ENCODE results near the gene ARHGEF39.

The ARHGEF39 gene

DNA sequence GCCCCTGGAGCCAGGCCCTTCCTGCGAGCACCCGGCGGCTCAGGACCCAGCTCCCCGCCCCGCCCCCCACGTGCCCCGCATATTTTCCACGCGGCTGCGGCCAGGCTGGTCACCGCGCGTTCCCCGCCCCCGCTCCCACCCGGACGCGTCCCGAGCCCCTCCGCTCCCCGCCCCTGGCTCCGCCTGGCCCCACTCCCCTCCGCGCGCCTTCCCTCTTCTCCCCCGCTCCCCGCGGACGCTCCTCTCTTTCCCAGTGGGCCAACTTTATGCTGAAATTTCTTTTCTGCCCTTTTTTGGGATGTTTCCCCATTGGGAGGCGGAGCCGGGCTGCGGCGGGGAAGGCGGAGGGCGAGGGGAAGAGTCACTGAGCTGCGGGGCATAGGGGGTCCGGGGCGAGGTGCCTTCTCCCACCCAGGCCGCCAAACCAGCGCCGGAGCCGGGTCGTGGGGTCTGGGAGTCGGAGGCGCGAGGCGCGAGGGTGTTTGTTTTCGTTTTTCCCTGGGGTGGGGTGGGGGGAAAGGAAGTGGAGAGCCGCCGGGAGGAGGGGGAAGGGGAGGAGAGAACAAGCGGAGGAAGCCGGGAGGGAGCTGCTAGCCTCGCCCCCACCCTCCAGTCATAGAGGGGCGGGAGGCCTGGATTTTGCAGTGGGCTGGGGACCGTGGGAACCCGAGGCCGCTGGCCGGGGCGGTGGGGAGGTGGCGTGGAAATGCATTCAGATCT, 25.8 kb upstream of the ARHGEF39 start:
- DNase-seq, result no peak

DNA sequence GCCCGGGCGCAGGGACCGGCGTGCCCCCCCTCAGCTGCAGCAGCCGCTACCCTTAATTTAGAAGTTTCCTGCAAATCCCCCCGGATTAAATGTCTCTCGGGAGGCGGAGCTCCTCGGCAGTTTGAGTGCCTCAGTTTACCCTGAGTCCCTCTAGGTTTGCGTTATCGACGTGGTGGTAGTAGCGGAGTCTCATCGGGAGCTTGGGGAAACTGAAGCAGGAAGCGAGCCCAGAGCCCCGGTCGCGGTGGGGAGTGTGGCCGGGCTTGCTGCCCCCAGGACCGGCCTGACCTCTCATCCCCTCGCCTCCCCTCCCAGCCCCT, 25.3 kb upstream of the ARHGEF39 start:
- no peak for DNase-seq

DNA sequence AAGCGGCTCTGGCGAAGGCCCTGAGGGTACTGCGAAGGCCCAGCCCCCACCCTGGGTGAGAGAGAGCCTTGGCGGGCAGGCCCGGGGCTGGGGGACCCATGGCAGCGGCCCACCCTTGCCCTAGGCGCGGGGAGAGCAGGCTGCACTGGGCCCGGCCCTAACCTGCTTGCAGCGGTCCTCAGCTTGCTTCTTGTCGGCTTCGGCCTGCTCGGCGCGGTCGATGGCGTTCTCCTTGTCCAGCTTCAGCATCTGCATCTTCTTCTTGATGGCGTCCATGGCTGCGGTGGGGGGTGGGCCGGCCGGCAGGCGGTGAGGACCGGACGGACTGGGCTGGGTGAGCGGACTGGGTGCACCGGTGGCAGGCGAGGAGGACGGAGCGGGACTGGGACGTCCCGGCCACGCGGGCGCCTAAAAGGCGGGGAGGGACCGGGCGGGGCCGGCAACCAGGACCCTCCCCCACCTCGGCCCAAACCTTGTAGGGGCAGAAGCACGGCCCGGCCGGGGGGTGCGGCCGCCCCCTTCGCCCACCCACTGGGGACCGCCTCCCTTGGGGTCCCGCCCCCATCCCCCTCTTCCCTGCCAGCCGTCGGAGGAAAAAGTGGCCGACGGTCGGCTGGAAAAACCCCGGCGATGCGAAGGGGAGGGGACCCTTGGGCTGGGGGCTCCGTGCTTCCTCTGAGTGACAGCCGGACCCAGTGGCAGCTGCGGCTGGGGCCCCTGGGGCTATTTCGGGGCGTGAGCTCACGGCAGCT, 24.7 kb upstream of the ARHGEF39 start, which contains the start of gene TPM2:
TSS of gene TPM2 (minus strand) at position 384 of the 752 bp plus-strand sequence. CDS start at position 276, 108 bp downstream.
- DNase-seq, result no peak

DNA sequence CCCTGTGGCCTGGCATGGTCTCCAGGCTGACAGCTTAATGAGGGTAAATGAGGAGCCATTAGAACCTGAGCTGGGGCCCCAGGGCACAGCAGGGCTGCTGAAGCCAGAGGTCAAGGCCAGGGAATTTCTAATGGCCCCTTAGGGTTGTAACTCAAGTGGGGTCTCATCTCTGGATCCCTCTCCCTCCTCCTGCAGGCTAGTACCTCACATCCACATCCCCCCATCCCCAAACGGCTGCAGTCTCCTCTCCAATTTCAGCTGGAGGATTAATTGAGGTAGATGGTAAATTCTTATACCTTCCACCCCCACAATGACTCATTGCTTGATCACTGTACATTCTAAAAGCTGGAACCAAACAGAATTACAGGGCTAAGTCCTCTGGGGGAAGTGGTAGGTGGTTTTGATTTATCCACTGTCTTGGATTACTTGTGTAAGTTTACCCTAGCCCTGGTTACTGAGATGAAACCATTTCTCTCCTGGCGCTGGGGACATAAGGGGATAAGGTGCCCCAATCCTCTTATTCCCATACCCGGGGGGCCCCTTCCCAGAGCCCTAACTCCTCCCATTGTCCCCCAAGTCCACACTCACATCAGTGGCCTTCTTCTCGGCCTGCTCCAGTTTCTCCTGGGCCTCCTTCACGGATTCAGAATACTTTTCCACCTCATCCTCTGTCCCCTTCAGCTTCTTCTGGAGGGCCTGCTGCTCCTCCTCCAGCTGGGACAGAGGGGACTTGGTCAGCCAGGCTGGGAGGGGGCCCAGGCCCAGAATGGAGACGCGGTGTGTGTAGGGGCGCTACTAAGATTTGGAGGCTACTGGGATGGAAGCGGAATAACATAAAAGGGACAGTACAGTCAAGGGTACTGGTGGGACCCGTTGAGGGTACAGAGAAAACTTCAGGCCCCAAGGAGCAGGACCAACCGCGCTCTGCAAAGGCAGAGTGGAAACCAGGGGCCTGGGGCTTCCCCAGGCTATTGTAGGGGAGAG, 23.9 kb upstream of the ARHGEF39 start:
- DNase-seq, result no peak

DNA sequence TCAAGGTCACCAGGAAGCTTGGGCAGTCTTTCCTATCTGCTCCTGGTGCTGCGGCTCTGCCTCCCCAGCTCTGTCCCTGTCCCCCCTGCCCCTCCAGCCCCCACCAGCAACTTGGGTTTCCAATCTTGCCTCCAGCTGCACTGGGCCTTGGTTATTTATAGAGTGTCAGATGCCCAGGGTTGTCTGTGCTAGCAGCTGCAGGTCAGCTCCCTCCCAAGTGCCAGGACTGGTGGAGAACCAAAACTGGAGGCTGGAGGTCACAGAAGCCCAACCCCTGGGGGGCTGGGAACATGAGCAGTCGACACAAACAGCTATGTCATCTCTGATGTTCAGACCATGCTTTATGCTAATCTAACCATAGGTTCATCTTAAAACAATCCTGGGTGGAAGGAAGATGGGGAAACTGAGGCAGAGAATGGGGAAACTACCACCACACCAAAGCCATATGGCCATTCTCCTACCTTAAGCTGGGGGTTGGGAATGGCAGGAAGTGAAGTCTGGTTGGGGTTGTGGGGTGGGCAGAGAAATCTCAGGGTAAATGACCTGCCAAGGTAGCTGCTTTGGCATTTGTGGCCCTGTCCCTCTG, 23.1 kb upstream of the ARHGEF39 start:
- no peak for DNase-seq

DNA sequence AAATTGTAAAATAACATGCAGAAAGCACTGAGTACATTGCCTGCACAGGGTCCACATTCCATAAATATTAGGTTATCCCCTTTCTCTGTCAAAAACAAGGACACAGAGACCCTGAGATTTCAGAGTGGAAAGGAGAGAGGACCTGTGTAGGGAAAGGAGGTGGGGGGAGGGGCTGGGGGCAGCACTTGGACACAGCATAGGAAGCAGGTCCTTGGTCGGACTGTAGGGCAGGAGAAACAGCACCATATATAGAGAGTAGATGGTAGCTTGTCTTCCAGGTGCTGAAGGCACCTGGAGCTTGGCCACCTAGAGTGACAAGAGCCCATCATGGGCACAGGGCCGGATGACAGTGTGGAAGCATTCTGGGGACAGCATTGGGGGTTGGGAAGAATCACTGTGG, 22.3 kb upstream of the ARHGEF39 start:
- no peak for DNase-seq

DNA sequence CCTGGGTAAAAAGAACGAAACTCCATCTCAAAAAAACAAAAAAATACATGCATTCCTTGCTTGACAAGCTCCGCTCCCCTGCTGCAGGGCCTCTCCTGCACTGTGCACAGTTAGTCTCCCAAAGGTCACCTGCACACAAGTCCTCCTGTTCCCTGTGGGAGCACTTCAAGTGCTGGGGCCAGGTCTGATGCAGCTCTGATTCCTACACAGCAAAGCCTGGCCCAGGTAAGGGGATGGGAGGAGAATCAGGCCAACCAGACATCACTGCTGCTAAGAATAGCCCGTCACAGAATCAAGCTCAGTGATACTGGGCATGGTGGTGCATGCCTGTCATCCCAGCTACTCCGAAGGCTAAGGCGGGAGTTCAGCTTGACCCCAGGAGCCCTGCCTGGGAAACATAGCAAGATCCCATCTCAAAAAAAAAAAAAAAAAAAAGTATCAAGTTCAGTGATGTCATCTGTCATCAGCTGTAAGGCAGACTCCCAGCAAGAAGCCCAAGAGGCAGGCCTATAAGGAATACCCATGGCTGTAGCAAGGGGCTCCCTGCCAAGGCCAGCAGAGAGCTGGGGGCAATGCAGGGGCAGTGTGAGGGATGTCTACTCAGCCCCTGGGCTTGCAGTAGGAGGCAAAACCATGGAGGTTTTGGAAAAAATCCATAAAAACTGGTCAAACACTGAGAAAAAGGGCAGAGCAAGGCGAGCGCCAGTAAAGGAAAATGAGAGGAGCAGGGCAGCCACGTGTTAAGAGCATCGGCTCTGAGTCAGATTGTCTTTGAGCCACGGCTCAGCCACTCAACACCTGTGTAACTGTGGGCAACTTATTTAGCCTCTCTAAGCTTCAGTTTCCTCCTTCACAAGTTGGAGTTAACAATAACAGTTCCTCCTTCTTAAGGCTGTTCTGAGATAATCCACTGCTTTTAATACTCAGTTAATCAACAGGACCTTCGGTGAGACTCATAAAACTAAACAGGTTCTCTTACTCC, 21.5 kb upstream of the ARHGEF39 start:
- DNase-seq, result no peak

DNA sequence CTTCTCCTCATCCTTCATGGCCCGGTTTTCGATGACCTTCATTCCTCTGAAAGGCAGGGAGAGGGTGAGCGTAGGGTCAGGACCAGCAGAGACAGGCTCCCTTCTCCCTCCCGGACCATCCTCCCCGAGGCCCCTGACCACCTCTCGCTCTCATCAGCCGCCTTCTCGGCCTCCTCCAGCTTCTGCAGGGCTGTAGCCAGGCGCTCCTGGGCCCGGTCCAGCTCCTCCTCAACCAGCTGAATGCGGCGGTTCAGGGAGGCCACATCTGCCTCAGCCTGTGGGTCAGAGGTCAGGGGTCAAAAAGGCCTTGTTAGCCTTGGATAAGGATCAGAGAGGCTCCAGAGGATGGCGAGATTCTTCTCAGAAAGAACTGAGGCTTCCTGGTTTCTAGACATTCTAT, 20.5 kb upstream of the ARHGEF39 start:
- no peak for DNase-seq

DNA sequence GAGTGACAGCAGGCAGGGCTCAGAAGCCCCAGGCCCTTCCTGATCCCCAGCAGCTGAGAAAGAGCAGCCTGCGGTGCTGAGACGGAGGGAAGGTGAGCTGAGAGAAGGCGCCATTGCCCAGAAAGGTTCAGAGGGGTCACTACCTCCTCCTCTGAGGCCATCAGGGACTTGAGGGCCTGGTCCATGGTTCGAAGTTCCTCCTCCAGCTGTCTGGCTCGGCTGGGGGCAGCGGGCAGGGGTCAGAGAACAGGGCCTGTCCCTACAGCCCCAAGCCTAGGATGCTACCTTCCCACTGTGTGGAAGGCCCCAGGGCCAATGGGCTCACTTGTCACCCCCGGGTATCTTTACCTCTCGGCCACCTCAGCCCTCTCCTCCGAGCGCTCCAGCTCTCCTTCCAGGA, 19.9 kb upstream of the ARHGEF39 start:
- no peak for DNase-seq

DNA sequence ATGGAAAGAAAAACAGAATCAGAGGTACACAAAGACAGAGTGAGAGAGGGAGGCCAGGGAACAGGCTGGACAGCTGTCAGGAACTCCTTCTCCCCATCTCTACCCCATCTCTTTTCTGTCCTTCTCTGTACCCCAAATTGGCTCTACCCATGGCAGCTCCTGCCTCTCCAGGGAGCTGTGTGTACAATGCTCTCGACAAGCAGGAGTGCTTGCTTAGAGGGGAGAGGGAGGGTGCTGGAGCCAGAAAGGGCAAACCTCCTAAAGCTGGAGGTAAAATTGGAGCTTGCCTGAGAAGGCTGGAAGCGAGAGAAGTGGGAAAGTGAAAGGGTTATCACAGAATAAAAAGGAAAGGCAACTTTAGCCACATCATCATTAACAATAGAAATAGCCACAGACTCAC, 18.3 kb upstream of the ARHGEF39 start:
- no peak for DNase-seq

DNA sequence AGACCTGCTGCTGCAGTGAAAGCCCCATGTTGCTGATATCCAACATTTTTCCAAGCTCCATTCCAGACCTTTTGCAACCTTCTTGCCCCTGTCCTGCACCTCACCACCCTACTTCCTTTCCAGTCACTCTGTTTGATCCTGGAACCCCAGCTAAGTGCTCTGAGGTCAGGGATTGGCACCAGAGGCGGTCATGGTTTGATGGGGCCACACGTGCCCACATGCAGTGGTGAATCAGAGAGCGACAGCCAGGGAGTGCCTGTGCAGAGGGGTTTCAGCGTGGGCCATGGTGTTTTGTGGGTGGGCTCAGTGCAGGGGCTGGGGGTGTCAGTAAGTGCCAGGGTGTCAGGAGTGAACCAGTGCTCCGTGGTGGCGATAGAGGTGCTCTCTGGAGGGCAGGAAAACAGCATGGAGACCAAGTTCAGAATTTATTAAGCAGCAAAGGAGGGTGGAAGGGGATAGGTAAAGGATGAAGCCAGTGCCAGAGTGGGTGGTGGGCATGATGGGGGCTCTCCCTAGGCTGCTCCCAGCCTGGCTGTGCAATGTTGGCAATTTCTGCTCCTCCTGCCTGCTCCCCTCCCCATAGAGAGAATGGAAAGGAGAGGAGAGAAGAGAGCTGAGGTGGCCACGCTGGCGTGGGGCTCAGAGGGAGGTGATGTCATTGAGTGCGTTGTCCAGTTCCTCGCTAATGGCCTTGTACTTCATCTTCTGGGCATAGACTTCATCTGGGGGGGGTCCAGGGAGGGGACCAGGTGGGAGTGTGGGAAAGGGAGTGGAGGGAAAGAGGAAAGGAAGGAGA, 17.7 kb upstream of the ARHGEF39 start:
- DNase-seq, result no peak

DNA sequence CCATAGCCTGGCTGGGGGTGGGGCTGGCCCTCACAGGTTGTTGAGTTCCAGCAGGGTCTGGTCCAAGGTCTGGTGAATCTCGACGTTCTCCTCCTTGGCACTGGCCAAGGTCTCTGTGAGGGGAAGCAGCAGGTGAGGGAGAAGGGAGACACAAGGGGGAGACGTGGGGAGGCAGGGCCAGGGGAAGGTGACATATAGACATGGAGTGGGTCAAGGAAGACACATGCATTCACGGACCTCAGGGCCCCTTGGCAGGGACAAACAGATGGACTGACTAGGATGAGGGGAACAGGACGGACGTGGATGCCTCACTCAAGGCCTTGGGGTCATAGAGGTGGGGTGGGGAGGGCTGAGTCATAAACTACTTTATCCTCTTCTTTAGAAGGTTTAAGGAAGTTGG, 17.1 kb upstream of the ARHGEF39 start:
- DNase-seq, result no peak

DNA sequence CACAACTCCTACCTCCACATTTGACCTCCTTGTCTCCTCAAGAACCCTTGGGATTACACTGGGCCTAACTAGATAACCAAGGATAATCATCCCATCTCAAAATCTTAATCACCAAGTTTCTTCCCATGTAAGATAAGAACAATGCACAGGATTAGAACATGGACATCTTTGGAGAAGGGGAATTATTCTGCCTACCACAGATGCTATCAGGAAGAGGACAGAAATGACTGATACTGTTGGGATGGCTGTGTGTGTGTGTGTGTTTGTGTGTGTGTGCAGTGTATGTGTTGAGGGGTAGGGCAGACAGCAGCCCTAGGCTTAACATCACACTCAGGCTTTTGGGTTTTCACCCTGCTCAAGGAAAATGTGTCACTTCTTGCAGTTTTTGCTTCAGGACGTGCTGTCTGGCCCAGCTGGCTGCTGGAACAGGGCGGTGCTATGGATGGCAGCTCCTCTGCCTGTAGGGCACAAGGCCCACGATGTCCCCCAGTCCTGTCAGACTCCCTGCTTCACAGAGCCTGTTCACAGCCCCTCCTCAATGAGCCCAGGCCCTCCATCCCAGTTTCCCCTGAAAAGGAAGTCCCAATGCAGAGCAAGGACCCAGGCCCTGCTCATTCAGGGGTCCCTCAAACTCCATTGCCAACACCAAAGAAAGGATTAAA, 16.5 kb upstream of the ARHGEF39 start:
- no peak for DNase-seq

DNA sequence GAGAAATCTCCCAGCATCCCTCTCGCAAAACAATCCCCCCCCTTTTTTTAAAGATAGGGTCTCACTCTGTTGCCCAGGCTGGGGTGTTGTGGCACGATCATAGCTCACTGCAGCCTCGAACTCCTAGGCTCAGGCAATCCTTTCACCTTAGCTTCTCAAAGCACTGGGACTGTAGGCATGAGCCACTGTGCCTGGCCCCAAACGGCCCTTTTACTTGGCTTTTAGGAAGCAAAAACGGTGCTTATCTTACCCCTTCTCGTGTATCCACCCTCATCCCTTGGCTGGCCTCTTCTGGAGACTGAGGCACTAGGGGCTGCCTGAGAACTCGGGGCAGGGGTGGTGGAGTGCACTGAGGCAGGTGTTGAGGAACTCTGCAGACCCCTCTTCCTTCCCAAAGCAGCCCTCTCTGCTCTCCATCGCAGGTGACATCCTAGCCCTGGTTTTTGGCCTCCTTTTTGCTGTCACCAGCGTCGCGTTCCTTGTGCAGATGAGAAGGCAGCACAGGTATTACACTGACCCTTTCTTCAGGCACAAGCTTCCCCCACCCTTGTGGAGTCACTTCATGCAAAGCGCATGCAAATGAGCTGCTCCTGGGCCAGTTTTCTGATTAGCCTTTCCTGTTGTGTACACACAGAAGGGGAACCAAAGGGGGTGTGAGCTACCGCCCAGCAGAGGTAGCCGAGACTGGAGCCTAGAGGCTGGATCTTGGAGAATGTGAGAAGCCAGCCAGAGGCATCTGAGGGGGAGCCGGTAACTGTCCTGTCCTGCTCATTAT, 15.5 kb upstream of the ARHGEF39 start:
- DNase-seq, result no peak

DNA sequence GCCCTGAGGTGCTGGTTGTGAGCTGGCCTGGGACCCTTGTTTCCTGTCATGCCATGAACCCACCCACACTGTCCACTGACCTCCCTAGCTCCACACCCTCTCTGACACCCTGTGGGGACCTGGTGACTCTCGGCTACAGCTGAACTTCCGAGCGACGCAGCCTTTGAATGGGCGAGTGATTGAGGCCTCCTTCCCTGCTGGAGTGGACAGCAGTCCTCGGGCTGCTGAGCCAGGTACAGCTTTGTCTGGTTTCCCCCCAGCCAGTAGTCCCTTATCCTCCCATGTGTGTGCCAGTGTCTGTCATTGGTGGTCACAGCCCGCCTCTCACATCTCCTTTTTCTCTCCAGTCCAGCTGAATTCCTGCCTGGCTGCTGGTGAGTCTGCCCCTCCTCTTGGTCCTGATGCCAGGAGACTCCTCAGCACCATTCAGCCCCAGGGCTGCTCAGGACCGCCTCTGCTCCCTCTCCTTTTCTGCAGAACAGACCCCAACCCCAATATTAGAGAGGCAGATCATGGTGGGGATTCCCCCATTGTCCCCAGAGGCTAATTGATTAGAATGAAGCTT, 14.9 kb upstream of the ARHGEF39 start:
- no peak for DNase-seq

DNA sequence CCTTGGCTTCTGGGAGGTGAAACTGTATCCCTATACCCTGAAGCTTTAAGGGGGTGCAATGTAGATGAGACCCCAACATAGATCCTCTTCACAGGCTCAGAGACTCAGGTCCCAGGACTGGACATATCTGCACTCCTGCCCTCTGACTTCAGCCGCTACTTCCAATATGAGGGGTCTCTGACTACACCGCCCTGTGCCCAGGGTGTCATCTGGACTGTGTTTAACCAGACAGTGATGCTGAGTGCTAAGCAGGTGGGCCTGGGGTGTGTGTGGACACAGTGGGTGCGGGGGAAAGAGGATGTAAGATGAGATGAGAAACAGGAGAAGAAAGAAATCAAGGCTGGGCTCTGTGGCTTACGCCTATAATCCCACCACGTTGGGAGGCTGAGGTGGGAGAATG, 14.1 kb upstream of the ARHGEF39 start:
- no peak for DNase-seq

DNA sequence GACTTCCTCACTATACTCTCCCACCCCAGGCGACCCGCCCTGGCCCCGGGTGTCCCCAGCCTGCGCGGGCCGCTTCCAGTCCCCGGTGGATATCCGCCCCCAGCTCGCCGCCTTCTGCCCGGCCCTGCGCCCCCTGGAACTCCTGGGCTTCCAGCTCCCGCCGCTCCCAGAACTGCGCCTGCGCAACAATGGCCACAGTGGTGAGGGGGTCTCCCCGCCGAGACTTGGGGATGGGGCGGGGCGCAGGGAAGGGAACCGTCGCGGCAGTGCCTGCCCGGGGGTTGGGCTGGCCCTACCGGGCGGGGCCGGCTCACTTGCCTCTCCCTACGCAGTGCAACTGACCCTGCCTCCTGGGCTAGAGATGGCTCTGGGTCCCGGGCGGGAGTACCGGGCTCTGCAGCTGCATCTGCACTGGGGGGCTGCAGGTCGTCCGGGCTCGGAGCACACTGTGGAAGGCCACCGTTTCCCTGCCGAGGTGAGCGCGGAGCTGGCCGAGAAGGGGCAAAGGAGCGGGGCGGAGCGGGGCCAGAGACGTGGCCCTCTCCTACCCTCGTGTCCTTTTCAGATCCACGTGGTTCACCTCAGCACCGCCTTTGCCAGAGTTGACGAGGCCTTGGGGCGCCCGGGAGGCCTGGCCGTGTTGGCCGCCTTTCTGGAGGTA, 10.9 kb upstream of the ARHGEF39 start:
- DNase-seq, result no peak

DNA sequence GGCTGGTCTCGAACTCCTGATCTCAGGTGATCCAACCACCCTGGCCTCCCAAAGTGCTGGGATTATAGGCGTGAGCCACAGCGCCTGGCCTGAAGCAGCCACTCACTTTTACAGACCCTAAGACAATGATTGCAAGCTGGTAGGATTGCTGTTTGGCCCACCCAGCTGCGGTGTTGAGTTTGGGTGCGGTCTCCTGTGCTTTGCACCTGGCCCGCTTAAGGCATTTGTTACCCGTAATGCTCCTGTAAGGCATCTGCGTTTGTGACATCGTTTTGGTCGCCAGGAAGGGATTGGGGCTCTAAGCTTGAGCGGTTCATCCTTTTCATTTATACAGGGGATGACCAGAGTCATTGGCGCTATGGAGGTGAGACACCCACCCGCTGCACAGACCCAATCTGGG, 10.2 kb upstream of the ARHGEF39 start:
- DNase-seq, result no peak

DNA sequence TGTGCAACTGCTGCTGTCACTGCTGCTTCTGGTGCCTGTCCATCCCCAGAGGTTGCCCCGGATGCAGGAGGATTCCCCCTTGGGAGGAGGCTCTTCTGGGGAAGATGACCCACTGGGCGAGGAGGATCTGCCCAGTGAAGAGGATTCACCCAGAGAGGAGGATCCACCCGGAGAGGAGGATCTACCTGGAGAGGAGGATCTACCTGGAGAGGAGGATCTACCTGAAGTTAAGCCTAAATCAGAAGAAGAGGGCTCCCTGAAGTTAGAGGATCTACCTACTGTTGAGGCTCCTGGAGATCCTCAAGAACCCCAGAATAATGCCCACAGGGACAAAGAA, 9.0 kb upstream of the ARHGEF39 start:
- no peak for DNase-seq

All from NCI-H1417 treated with DMSO at 0.1 percent for 48 hours (cell line).